NCI-H510A treated with DMSO at 0.1 percent for 48 hours (cell line): Measurements from ENCODE around the gene MTIF3.

Experiments
- DNase-seq: peaks from one replicate; lab custom pipeline; 2025; lab: John Stamatoyannopoulos, UW

Gene MTIF3

GRCh38 chr13:27449936-27450828 is at the start of gene MTIF3:
TSS of gene MTIF3 (minus strand) at chr13:27450564. CDS start at chr13:27440448, 10,116 bp downstream.
- peak; percentile 93 for DNase-seq

- DNase-seq: no peak
These were observed 47.3 kb upstream of the MTIF3 start for GRCh38 chr13:27497563-27498230.

- no peak for DNase-seq
These were observed 46.3 kb upstream of the MTIF3 start for GRCh38 chr13:27496536-27497273.

- DNase-seq: no peak
These were observed 45.6 kb upstream of the MTIF3 start for GRCh38 chr13:27496006-27496405.

- no peak for DNase-seq
These were observed 45.2 kb upstream of the MTIF3 start for GRCh38 chr13:27495551-27495950.

GRCh38 chr13:27493981-27494380 is 43.6 kb upstream of the MTIF3 start:
- DNase-seq: no peak

GRCh38 chr13:27489456-27489855 is 39.1 kb upstream of the MTIF3 start:
- DNase-seq: no peak

GRCh38 chr13:27487776-27488175 is 37.4 kb upstream of the MTIF3 start:
- no peak for DNase-seq

- DNase-seq: no peak
These were observed 33.1 kb upstream of the MTIF3 start for GRCh38 chr13:27483421-27483820.

GRCh38 chr13:27482983-27483382 is 32.6 kb upstream of the MTIF3 start:
- DNase-seq: no peak

- peak; percentile 49 for DNase-seq
These were observed 31.4 kb upstream of the MTIF3 start for GRCh38 chr13:27481766-27482165.

- DNase-seq: peak; percentile 68
These were observed 26.8 kb upstream of the MTIF3 start for GRCh38 chr13:27476943-27477703.

GRCh38 chr13:27474751-27475268 is 24.4 kb upstream of the MTIF3 start:
- no peak for DNase-seq

- no peak for DNase-seq
These were observed 22.6 kb upstream of the MTIF3 start for GRCh38 chr13:27472941-27473340.

GRCh38 chr13:27472441-27472840 is 22.1 kb upstream of the MTIF3 start:
- no peak for DNase-seq

GRCh38 chr13:27470075-27470820 is 19.9 kb upstream of the MTIF3 start:
- DNase-seq: no peak

- no peak for DNase-seq
These were observed 16.1 kb upstream of the MTIF3 start for GRCh38 chr13:27466513-27466912.

- no peak for DNase-seq
These were observed 15.2 kb upstream of the MTIF3 start for GRCh38 chr13:27465611-27466010.

GRCh38 chr13:27463500-27463899 is 13.1 kb upstream of the MTIF3 start:
- DNase-seq: no peak

GRCh38 chr13:27461940-27462584 is 11.7 kb upstream of the MTIF3 start:
- DNase-seq: no peak
